ENCODE data around the gene ZPBP2. TPM values are rescaled to one million over a fixed set of nuclear protein-coding genes. Genes with fewer than 3 reads are reported as not detected.

ZPBP2 gene
- total and polyA plus RNA-seq, 9 of the 15 experiments (the other 6 are each of a cell fraction or from before 2014, with no cell fraction given) = not detected

- TF ChIP-seq MYNN (IDR thresholded peaks at IDR 0.05) (no peak), MYNN (CRISPR knock-in tag; IDR thresholded peaks at IDR 0.05) (no peak), SRSF3 (IDR thresholded peaks at IDR 0.05; ENCODE audit: insufficient read depth, low read length) (no peak)
Measured at GRCh38 chr17:39818358-39819000, 49.5 kb upstream of the ZPBP2 start (continued).

DNA sequence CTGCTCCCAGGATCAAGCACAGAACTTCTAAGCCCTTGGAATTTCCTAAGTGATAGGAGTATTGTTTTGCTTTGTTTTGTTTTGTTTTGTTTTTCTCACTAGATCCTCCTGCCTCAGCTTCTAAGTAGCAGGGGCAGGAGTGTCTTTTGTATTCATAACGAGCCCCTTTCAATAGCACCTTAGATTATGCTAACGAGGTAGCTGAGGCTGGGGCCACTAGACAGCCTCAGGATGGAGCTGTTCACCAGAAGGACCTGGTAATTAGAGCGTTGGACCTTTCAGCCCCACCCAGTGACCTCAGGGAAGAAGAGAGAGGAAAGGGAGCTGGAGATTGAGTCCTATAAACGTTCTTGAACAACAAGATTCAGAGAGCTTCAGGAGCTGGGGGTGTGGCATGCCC is 47.5 kb upstream of the ZPBP2 start:
- in situ Hi-C loops (cut with MboI) (no loop called here), intact Hi-C loops (cut with micrococcal nuclease) (no loop called here)
- Histone ChIP-seq H3K9ac (ENCODE audit: insufficient read depth in 1 of 2, low read depth in 2 of 2, low read length in 2 of 2) (no peak overlapping the region), H4K20me1 (replicated peaks; ENCODE audit: control insufficient read depth, insufficient read depth, low read length) (no peaks in the 10 kb centered on the region), H3K36me3 (ENCODE audit: control insufficient read depth, insufficient read depth, low read length) (no peaks in the 10 kb centered on the region), H3K27ac (ENCODE audit: extremely low read depth, low read depth, low read length) (no peak overlapping the region), H3K27me3 (ENCODE audit: control insufficient read depth in 2 of 2, insufficient read depth in 2 of 2, low read length in 2 of 2) (peaks cover 0 to 2% of the 10 kb centered on the region in 2 experiments; a peak in 1 of 5 replicates), H3K4me2 (ENCODE audit: insufficient read depth, low read length) (no peak overlapping the region), H3K4me3 (no peak overlapping the region), H3K79me2 (ENCODE audit: control insufficient read depth, insufficient read depth, low read length) (no peaks in the 10 kb centered on the region), H2AFZ (ENCODE audit: low read depth, low read length) (no peak overlapping the region), H3K9me1 (ENCODE audit: control insufficient read depth, insufficient read depth, low read length) (no peaks in the 10 kb centered on the region), H3K9me3 (replicated peaks; ENCODE audit: control insufficient read depth, insufficient read depth, low read depth, low read length) (peaks cover 10% of the 10 kb centered on the region), H3K4me1 (replicated peaks in 1 of 2; ENCODE audit: control insufficient read depth in 2 of 2, insufficient read depth in 2 of 2, low read length in 2 of 2) (no peaks in the 10 kb centered on the region)
- no TSS peak for BruUV-seq (replicated peaks)
- TF ChIP-seq, protein P1, sequence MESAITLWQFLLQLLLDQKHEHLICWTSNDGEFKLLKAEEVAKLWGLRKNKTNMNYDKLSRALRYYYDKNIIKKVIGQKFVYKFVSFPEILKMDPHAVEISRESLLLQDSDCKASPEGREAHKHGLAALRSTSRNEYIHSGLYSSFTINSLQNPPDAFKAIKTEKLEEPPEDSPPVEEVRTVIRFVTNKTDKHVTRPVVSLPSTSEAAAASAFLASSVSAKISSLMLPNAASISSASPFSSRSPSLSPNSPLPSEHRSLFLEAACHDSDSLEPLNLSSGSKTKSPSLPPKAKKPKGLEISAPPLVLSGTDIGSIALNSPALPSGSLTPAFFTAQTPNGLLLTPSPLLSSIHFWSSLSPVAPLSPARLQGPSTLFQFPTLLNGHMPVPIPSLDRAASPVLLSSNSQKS (CRISPR knock-in tag; IDR thresholded peaks at IDR 0.05) = no peak
- no peak for TF ChIP-seq NFATC3 (IDR thresholded peaks at IDR 0.05)
- TF ChIP-seq FIP1L1 (IDR thresholded peaks at IDR 0.05; ENCODE audit: low read depth, low read length, poor library complexity, severe bottlenecking) = no peak
- TF ChIP-seq SETDB1 (IDR thresholded peaks at IDR 0.05; ENCODE audit: low read length) = no peak
- TF ChIP-seq, protein P2, sequence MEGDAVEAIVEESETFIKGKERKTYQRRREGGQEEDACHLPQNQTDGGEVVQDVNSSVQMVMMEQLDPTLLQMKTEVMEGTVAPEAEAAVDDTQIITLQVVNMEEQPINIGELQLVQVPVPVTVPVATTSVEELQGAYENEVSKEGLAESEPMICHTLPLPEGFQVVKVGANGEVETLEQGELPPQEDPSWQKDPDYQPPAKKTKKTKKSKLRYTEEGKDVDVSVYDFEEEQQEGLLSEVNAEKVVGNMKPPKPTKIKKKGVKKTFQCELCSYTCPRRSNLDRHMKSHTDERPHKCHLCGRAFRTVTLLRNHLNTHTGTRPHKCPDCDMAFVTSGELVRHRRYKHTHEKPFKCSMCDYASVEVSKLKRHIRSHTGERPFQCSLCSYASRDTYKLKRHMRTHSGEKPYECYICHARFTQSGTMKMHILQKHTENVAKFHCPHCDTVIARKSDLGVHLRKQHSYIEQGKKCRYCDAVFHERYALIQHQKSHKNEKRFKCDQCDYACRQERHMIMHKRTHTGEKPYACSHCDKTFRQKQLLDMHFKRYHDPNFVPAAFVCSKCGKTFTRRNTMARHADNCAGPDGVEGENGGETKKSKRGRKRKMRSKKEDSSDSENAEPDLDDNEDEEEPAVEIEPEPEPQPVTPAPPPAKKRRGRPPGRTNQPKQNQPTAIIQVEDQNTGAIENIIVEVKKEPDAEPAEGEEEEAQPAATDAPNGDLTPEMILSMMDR (IDR thresholded peaks at IDR 0.05 in 2 of 3, conservative IDR thresholded peaks at IDR 0.05 in 1 of 3; ENCODE audit: insufficient read depth in 2 of 3, low read depth in 1 of 3, low read length in 3 of 3) = peak in 1 of 3 experiments; percentile 32; a peak in 1 of 6 replicates
- peak in 1 of 2 experiments; percentile 40; a peak in 2 of 4 replicates for TF ChIP-seq RAD21 (CRISPR knock-in tag; conservative IDR thresholded peaks at IDR 0.05 in 1 of 2, IDR thresholded peaks at IDR 0.05 in 1 of 2)
- no peak for TF ChIP-seq RBM34 (IDR thresholded peaks at IDR 0.05; ENCODE audit: borderline replicate concordance, insufficient read depth, low read length)
- TF ChIP-seq CBX8 (IDR thresholded peaks at IDR 0.05; ENCODE audit: borderline replicate concordance, extremely low read depth, low read depth, low read length, poor library complexity, severe bottlenecking) = no peak
- TF ChIP-seq RFX7 (CRISPR knock-in tag; IDR thresholded peaks at IDR 0.05) = no peak
- CTCF ChIA-PET (ENCODE audit: low intra/inter-chr PET ratio) = interaction anchor here (0.5 kb wide), 1 partner anchor 149 kb away, joined by 5 read pairs; no protein-coding TSS in a partner anchor
- ATAC-seq (peak; percentile 38; the same call in 1 of the 3 replicates), FAIRE-seq (no peak), DNase-seq (ENCODE audit: extremely low read depth in 1 of 4, low spot score in 3 of 4) (peak in 1 of 4 experiments; percentile 7)
- POLR2A ChIA-PET = no interaction called here
- 4% methylated on average over 4 of the region's 4 CpGs for WGBS (ENCODE audit: insufficient coverage, low coverage, missing lambda C conversion rate)

All from K562 (cell line).